IMR-90 (cell line): ENCODE data around the gene TTLL9. TPM values are rescaled to one million over a fixed set of nuclear protein-coding genes. Genes with fewer than 3 reads are reported as not detected.

Source experiments
- ATAC-seq: fragments of 200-7000 bp; cut with Tn5 transposase; 2 replicates; pipeline ENCODE4 v1.9.1; 2020; ENCODE audit warnings: low read depth, mild to moderate bottlenecking, moderate library complexity
- BruUV-seq: library from RNA; stranded (reverse); fragments of 400-500 nt; replicated peaks from 2 replicates; lab custom pipeline; 2021; lab: Mats Ljungman, UMichigan
- CTCF ChIA-PET: fragments of 300-600 bp; formaldehyde crosslinking; extraction: SDS; loops from one replicate; lab custom pipeline; 2021; ENCODE audit warnings: antibody characterized with exemption; lab: Yijun Ruan, JAX
- POLR2A ChIA-PET: fragments of 300-600 bp; sonication (Branson Sonifier 250); formaldehyde crosslinking; loops from one replicate; lab custom pipeline; 2022; ENCODE audit warnings: antibody characterized with exemption; ENCODE audit not compliant: unreplicated experiment; lab: Charles Lee
- DNase-seq: peaks from one replicate; pipeline ENCODE4 v3.0.0; 2013
- H2AFZ ChIP-seq: replicated peaks from 2 replicates; pipeline ENCODE3; 2013; ENCODE audit warnings: low read length, mild to moderate bottlenecking; ENCODE audit not compliant: poor library complexity
- H2AK5ac ChIP-seq: 2 replicates; pipeline ENCODE4 v1.6.1; 2013; ENCODE audit warnings: low read depth, low read length, inconsistent platforms
- H2AK9ac ChIP-seq: replicated peaks from 2 replicates; pipeline ENCODE3; 2013; ENCODE audit warnings: mild to moderate bottlenecking, low read depth, low read length, moderate library complexity; ENCODE audit not compliant: poor library complexity
- H2BK120ac ChIP-seq: 2 replicates; pipeline ENCODE4 v1.6.1; 2013; ENCODE audit warnings: low read depth, low read length, inconsistent platforms
- H2BK15ac ChIP-seq: 3 replicates; pipeline ENCODE4 v1.6.1; 2013; ENCODE audit warnings: low read depth, low read length, inconsistent platforms
- H2BK20ac ChIP-seq: 2 replicates; pipeline ENCODE4 v1.6.1; 2013; ENCODE audit warnings: low read depth, mild to moderate bottlenecking, inconsistent platforms, low read length, moderate library complexity
- H2BK5ac ChIP-seq: 2 replicates; pipeline ENCODE4 v1.6.1; 2013; ENCODE audit warnings: mild to moderate bottlenecking, low read depth, low read length, inconsistent platforms; ENCODE audit not compliant: poor library complexity, severe bottlenecking
- H3K14ac ChIP-seq: replicated peaks from 2 replicates; pipeline ENCODE4 v1.6.1; 2013; ENCODE audit warnings: low read depth, low read length, inconsistent platforms
- H3K18ac ChIP-seq: 2 replicates; pipeline ENCODE4 v1.6.1; 2013; ENCODE audit warnings: low read depth, low read length, control low read depth
- H3K23ac ChIP-seq: 2 replicates; pipeline ENCODE4 v1.6.1; 2013; ENCODE audit warnings: low read depth, low read length, inconsistent platforms
- H3K27ac ChIP-seq: 2 replicates; pipeline ENCODE4 v1.5.1; 2013; ENCODE audit warnings: mild to moderate bottlenecking, control low read depth, low read length; ENCODE audit not compliant: insufficient read depth
- H3K27me3 ChIP-seq: 2 replicates; pipeline ENCODE4 v1.6.1; 2013; ENCODE audit warnings: low read length; ENCODE audit not compliant: control insufficient read depth, insufficient read depth
- H3K36me3 ChIP-seq: 2 replicates; pipeline ENCODE4 v1.6.1; 2013; ENCODE audit warnings: low read length, mixed read lengths; ENCODE audit not compliant: control insufficient read depth, insufficient read depth
- H3K4ac ChIP-seq: 2 replicates; pipeline ENCODE4 v1.6.1; 2013; ENCODE audit warnings: low read depth, low read length, inconsistent platforms
- H3K4me1 ChIP-seq: 2 replicates; pipeline ENCODE4 v1.6.1; 2013; ENCODE audit warnings: low read length, mixed read lengths; ENCODE audit not compliant: control insufficient read depth, insufficient read depth
- H3K4me2 ChIP-seq: 2 replicates; pipeline ENCODE4 v1.6.1; 2013; ENCODE audit warnings: low read depth, mild to moderate bottlenecking, control low read depth, low read length, moderate library complexity
- H3K4me3 ChIP-seq: 2 replicates; pipeline ENCODE4 v1.5.1; 2013; ENCODE audit warnings: low read depth, mild to moderate bottlenecking, control low read depth, low read length, moderate library complexity; ENCODE audit not compliant: insufficient read depth
- H3K56ac ChIP-seq: 2 replicates; pipeline ENCODE4 v1.6.1; 2013; ENCODE audit warnings: low read length, inconsistent platforms; ENCODE audit not compliant: insufficient read depth; ENCODE audit errors: extremely low read depth
- H3K79me1 ChIP-seq, 2 experiments: 2 replicates each; pipeline ENCODE4 v1.6.1; 2013; ENCODE audit warnings: low read length in 2 of 2, inconsistent platforms in 1 of 2, low read depth in 1 of 2
- H3K9ac ChIP-seq: 2 replicates; pipeline ENCODE4 v1.6.1; 2013; ENCODE audit warnings: low read depth, low read length, control low read depth
- H3K9me1 ChIP-seq: 2 replicates; pipeline ENCODE4 v1.6.1; 2013; ENCODE audit warnings: low read length, inconsistent platforms; ENCODE audit not compliant: insufficient read depth
- H3K9me3 ChIP-seq: 2 replicates; pipeline ENCODE4 v1.6.1; 2013; ENCODE audit warnings: low read length; ENCODE audit not compliant: control insufficient read depth, insufficient read depth
- H4K20me1 ChIP-seq: 2 replicates; pipeline ENCODE4 v1.6.1; 2013; ENCODE audit warnings: low read length, inconsistent platforms; ENCODE audit not compliant: insufficient read depth
- H4K5ac ChIP-seq: 2 replicates; pipeline ENCODE4 v1.6.1; 2013; ENCODE audit warnings: mild to moderate bottlenecking, low read depth, low read length, control low read depth
- H4K8ac ChIP-seq, 2 experiments: 2 replicates each; pipeline ENCODE4 v1.6.1; 2013; ENCODE audit warnings: low read depth in 2 of 2, low read length in 2 of 2, control low read depth in 1 of 2, inconsistent platforms in 1 of 2
- H4K91ac ChIP-seq: 2 replicates; pipeline ENCODE4 v1.6.1; 2013; ENCODE audit warnings: low read depth, low read length, inconsistent platforms; ENCODE audit not compliant: insufficient read depth
- MAZ ChIP-seq: IDR thresholded peaks from 2 replicates; pipeline ENCODE4 v1.6.1; 2012; ENCODE audit warnings: low read depth, mild to moderate bottlenecking, low read length, improper control_type of control experiment, moderate library complexity, borderline replicate concordance
- SMC3 ChIP-seq: fragments of 150-350 bp; IDR thresholded peaks from 2 replicates; pipeline ENCODE4 v1.6.1; 2016; ENCODE audit warnings: low read depth, mild to moderate bottlenecking, antibody characterized with exemption, low read length, moderate library complexity
- WGBS, 2 experiments: methylation state at CpG; one replicate each; pipeline versions ENCODE4 v1.1.5 to v1.1.7; 2013; ENCODE audit warnings: missing lambda C conversion rate in 2 of 2; ENCODE audit not compliant: insufficient read length in 1 of 2; ENCODE audit errors: extremely low coverage in 2 of 2; 5-methylcytosine and 5-hydroxymethylcytosine counted together
- dilution Hi-C: fragments of 300-500 bp; cut with HindIII; formaldehyde crosslinking; loops from one replicate; pipeline ENCODE4 v1.14.3; 2018; ENCODE audit warnings: low sequenced_read_pairs; ENCODE audit not compliant: unreplicated experiment
- in situ Hi-C: fragments of 300-500 bp; cut with MboI; formaldehyde crosslinking; loops from 3 replicates; pipeline ENCODE4 v1.14.3; 2019; ENCODE audit warnings: low sequenced_read_pairs, inconsistent platforms, mixed read lengths
- intact Hi-C: fragments of 100-400 bp; cut with micrococcal nuclease; formaldehyde crosslinking; loops from 2 replicates; pipeline ENCODE4 v1.10.0; 2022
- polyA plus RNA-seq, 3 experiments: library from polyadenylated mRNA; depleted of rRNA; stranded (reverse); fragments of >200 nt; gene quantifications; 2 replicates each; pipeline ENCODE4 v1.2.3, GENCODE V29; 2012; ENCODE audit warnings: low replicate concordance in 1 of 3
- total RNA-seq: library from RNA; depleted of rRNA; stranded (reverse); fragments of >200 nt; gene quantifications from 2 replicates; pipeline ENCODE4 v1.2.3, GENCODE V29; 2012
- TF ChIP-seq, protein P1 (sequence below): fragments of 150-350 bp; IDR thresholded peaks from 2 replicates; pipeline ENCODE4 v1.6.1; 2017; ENCODE audit warnings: mild to moderate bottlenecking, antibody characterized with exemption, low read length, low read depth

TTLL9 gene
- total and polyA plus RNA-seq, 2 of the 4 experiments (the other 2 are of a cell fraction): not detected

DNA sequence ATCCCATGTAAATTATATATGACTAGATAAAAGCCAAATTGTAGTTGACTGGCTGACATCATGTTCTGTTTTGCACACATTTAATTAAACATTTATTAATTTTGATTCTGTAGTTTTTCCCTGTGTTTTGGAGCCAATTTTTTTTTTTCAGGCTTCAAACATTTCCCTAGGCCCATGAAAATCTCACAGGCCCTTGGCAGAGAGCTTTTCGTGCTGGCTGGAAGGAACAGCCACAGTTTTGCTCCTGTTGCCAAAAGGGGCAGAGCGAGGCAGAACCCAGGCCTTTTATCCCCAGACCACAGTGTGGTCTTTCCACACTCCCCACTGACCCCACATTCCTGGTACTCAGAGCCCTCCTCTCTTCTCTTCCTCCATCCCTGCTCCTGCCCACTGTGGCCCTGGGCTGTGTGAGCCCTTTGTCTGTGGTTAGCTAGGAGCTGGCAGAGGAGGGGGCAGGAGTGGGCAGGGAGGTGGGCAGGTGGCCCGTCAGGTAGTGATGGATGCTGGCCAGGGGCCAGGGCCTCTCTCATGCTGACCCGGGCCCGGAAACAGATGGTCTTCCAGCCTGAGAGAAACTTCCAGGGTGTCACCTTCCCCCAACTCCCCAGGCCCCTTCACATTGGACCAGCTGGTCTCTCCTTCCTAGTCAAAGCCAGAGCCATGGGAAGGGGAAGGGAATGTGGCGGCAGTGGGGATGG, 120.4 kb downstream of the TTLL9 start:
- no peak overlapping the region for H2AK9ac ChIP-seq
- no TSS peak for BruUV-seq
- no peak overlapping the region for H2BK20ac ChIP-seq
- H3K79me1 ChIP-seq: no peaks in the 10 kb centered on the region
- no peak overlapping the region for H3K27ac ChIP-seq
- POLR2A ChIA-PET: no interaction called here
- peaks cover 47% of the 10 kb centered on the region for H3K27me3 ChIP-seq
- CTCF ChIA-PET: no interaction called here
- H2BK5ac ChIP-seq: no peak overlapping the region
- dilution Hi-C loops: no loop called here
- no peak overlapping the region for H4K91ac ChIP-seq
- ATAC-seq: no peak
- H3K56ac ChIP-seq: no peak overlapping the region
- DNase-seq: no peak
- H3K36me3 ChIP-seq: no peaks in the 10 kb centered on the region
- no peak overlapping the region for H3K4ac ChIP-seq
- H3K14ac ChIP-seq: no peak overlapping the region
- H3K9me1 ChIP-seq: no peaks in the 10 kb centered on the region; the same call in 1 of the 2 replicates
- H3K4me2 ChIP-seq: no peak overlapping the region
- no peak overlapping the region for H2BK120ac ChIP-seq
- H3K4me3 ChIP-seq: no peak overlapping the region
- no CpG with 5 or more reads among the region's 6 CpGs for WGBS, 2 experiments
- no peaks in the 10 kb centered on the region for H3K4me1 ChIP-seq
- no peak overlapping the region for H2BK15ac ChIP-seq
- H2AFZ ChIP-seq: no peak overlapping the region
- H4K8ac ChIP-seq: no peak overlapping the region
- no peak overlapping the region for H3K9ac ChIP-seq
- no peak overlapping the region for H3K23ac ChIP-seq
- H4K20me1 ChIP-seq: no peaks in the 10 kb centered on the region
- in situ Hi-C loops: no loop called here
- intact Hi-C loops: no loop called here
- H4K5ac ChIP-seq: no peak overlapping the region
- no peak overlapping the region for H3K18ac ChIP-seq
- no peaks in the 10 kb centered on the region for H3K9me3 ChIP-seq
- no peak overlapping the region for H2AK5ac ChIP-seq
- TF ChIP-seq MAZ (no peak), SMC3 (no peak)
- TF ChIP-seq, protein P1, sequence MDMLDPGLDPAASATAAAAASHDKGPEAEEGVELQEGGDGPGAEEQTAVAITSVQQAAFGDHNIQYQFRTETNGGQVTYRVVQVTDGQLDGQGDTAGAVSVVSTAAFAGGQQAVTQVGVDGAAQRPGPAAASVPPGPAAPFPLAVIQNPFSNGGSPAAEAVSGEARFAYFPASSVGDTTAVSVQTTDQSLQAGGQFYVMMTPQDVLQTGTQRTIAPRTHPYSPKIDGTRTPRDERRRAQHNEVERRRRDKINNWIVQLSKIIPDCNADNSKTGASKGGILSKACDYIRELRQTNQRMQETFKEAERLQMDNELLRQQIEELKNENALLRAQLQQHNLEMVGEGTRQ: no peak
